PC-3 (cell line): ENCODE data around the gene MRFAP1. TPM values are rescaled to one million over a fixed set of nuclear protein-coding genes. Genes with fewer than 3 reads are reported as not detected.
A peak's percentile ranks its signal among the peaks of the same experiment; 100 is the strongest.

ENCODE experiments used
- ATAC-seq: fragments of 200-7000 bp; cut with Tn5 transposase; 2 replicates; pipeline ENCODE4 v1.9.1; 2020; ENCODE audit warnings: mild to moderate bottlenecking, moderate library complexity
- BruUV-seq: library from RNA; stranded (reverse); fragments of 400-500 nt; replicated peaks from 2 replicates; lab custom pipeline; 2021; lab: Mats Ljungman, UMichigan
- CTCF ChIA-PET: fragments of 300-600 bp; sonication (Branson Sonifier 250); formaldehyde crosslinking; loops from one replicate; lab custom pipeline; 2022; ENCODE audit warnings: antibody characterized with exemption; lab: Charles Lee
- POLR2A ChIA-PET: fragments of 300-600 bp; sonication (Branson Sonifier 250); formaldehyde crosslinking; loops from one replicate; lab custom pipeline; 2022; ENCODE audit warnings: antibody characterized with exemption; ENCODE audit not compliant: unreplicated experiment; lab: Charles Lee
- DNase-seq: peaks from one replicate; pipeline ENCODE4 v3.0.0-alpha.2; 2015
- H2AFZ ChIP-seq: fragments of 300-600 bp; sonication (generic); 2 replicates; pipeline ENCODE4 v1.6.0; 2016; ENCODE audit warnings: antibody characterized with exemption, low read length
- H3F3A ChIP-seq: fragments of 300-600 bp; sonication (generic); one replicate; pipeline ENCODE4 v1.6.0; 2017; ENCODE audit warnings: antibody characterized with exemption, low read length, control low read depth, mild to moderate bottlenecking; ENCODE audit not compliant: unreplicated experiment
- H3K27ac ChIP-seq: fragments of 300-600 bp; sonication (generic); 2 replicates; pipeline ENCODE4 v1.5.1; 2016; ENCODE audit warnings: mild to moderate bottlenecking, low read length
- H3K27me3 ChIP-seq: fragments of 300-600 bp; sonication (generic); 2 replicates; pipeline ENCODE4 v1.6.1; 2016; ENCODE audit warnings: low read length, mixed read lengths
- H3K36me3 ChIP-seq: fragments of 300-600 bp; sonication (generic); 2 replicates; pipeline ENCODE4 v1.6.1; 2016; ENCODE audit warnings: low read depth, mixed run types, low read length, mixed read lengths
- H3K4me1 ChIP-seq: fragments of 300-600 bp; sonication (generic); 2 replicates; pipeline ENCODE4 v1.5.1; 2016; ENCODE audit warnings: low read length; ENCODE audit not compliant: insufficient read depth
- H3K4me2 ChIP-seq: fragments of 300-600 bp; sonication (generic); 2 replicates; pipeline ENCODE4 v1.6.0; 2016; ENCODE audit warnings: low read length
- H3K4me3 ChIP-seq: fragments of 300-600 bp; sonication (generic); 2 replicates; pipeline ENCODE4 v1.5.1; 2016; ENCODE audit warnings: mild to moderate bottlenecking, low read length, mixed read lengths
- H3K79me2 ChIP-seq: fragments of 300-600 bp; sonication (generic); 2 replicates; pipeline ENCODE4 v1.6.1; 2017; ENCODE audit warnings: low read length, mixed read lengths
- H3K9ac ChIP-seq: fragments of 300-600 bp; sonication (generic); 2 replicates; pipeline ENCODE4 v1.6.0; 2016; ENCODE audit warnings: mild to moderate bottlenecking, low read length
- H3K9me2 ChIP-seq: fragments of 300-600 bp; sonication (generic); replicated peaks from 2 replicates; pipeline ENCODE4 v1.6.1; 2016; ENCODE audit warnings: mixed run types, low read length, mixed read lengths
- H3K9me3 ChIP-seq: fragments of 300-600 bp; sonication (generic); 2 replicates; pipeline ENCODE4 v1.6.1; 2016; ENCODE audit warnings: low read length, mixed read lengths
- H4K20me1 ChIP-seq: fragments of 300-600 bp; sonication (generic); 2 replicates; pipeline ENCODE4 v1.6.1; 2016; ENCODE audit warnings: low read length, mixed read lengths
- EZH2 ChIP-seq: fragments of 300-600 bp; sonication (generic); IDR thresholded peaks from one replicate; pipeline ENCODE4 v1.6.1; 2017; ENCODE audit warnings: antibody characterized with exemption, mild to moderate bottlenecking, low read length; ENCODE audit not compliant: unreplicated experiment
- EZH2phosphoT487 ChIP-seq: fragments of 300-600 bp; sonication (generic); IDR thresholded peaks from 2 replicates; pipeline ENCODE4 v1.6.1; 2018; ENCODE audit warnings: mild to moderate bottlenecking, antibody characterized with exemption, low read length, borderline replicate concordance
- intact Hi-C: fragments of 100-400 bp; cut with micrococcal nuclease; formaldehyde crosslinking; loops from 2 replicates; pipeline ENCODE4 v1.9.0; 2023
- total RNA-seq: library from RNA; depleted of rRNA; stranded (reverse); fragments of >200 nt; gene quantifications from 2 replicates; pipeline ENCODE4 v1.2.3, GENCODE V29; 2014
- TF ChIP-seq, protein P1 (sequence below): fragments of 300-600 bp; sonication (generic); conservative IDR thresholded peaks from 2 replicates; pipeline ENCODE4 v1.5.1; 2017; ENCODE audit warnings: antibody characterized with exemption, low read depth, mild to moderate bottlenecking, low read length

The MRFAP1 gene
- total RNA-seq, 1 experiment from 2014 or later: 122 TPM

DNA sequence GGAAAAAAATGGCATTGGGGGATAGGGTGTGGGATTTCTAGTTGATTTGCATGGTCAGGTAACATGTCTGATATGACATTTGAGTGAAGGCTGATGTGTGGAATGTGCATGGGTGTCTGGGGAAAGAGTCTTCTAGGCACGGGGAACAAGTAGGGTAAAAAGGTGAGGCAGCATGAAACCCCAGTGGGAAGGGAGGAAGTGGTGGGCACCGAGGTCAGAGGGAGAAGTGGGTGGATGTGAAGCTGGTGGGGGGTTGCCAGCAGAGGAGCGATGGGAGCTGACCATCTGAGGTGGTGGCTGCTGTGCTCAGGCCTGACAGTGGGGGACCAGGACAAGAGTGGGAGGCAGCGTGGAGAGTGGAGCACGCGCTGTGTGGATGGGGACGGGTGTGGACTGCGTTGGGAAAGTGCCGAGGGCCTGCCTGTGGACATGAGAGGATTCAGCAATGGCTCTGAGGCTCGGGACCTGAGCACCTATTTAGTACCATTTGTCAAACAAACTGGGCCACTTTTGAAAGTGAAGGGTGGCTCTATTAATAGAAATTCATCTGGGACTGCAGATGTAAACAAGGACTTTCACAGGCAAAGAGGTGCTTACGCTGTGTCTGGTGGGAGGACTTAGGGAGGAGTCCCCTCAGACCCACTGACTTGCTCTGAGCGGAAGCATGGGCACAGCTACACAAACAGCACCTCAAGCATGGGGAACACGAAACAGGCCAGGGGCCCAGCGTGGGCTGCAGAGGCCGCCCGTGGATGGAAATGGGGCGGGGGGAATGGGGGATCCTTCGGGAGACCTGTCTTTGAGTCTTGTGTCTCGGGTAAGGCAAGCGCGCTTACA lies 36.5 kb downstream of the MRFAP1 start:
- peak overlapping the region; percentile 72 for H3K4me3 ChIP-seq
- peak overlapping the region; percentile 96 for H3K4me2 ChIP-seq
- POLR2A ChIA-PET: interaction anchor here (0.5 to 0.6 kb wide), 2 partner anchors 14 to 65 kb away, joined by 3 to 10 read pairs; no protein-coding TSS in a partner anchor
- peaks cover 39% of the 10 kb centered on the region for H3K79me2 ChIP-seq
- no peak overlapping the region for H3K27ac ChIP-seq
- TF ChIP-seq EZH2phosphoT487 (no peak), EZH2 (no peak)
- TF ChIP-seq, protein P1, sequence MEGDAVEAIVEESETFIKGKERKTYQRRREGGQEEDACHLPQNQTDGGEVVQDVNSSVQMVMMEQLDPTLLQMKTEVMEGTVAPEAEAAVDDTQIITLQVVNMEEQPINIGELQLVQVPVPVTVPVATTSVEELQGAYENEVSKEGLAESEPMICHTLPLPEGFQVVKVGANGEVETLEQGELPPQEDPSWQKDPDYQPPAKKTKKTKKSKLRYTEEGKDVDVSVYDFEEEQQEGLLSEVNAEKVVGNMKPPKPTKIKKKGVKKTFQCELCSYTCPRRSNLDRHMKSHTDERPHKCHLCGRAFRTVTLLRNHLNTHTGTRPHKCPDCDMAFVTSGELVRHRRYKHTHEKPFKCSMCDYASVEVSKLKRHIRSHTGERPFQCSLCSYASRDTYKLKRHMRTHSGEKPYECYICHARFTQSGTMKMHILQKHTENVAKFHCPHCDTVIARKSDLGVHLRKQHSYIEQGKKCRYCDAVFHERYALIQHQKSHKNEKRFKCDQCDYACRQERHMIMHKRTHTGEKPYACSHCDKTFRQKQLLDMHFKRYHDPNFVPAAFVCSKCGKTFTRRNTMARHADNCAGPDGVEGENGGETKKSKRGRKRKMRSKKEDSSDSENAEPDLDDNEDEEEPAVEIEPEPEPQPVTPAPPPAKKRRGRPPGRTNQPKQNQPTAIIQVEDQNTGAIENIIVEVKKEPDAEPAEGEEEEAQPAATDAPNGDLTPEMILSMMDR: no peak
- H2AFZ ChIP-seq: no peak overlapping the region
- no peak for DNase-seq
- no peak overlapping the region for H3K9ac ChIP-seq
- no peak for ATAC-seq
- H3K9me3 ChIP-seq: no peaks in the 10 kb centered on the region
- peaks cover 17% of the 10 kb centered on the region for H3K4me1 ChIP-seq
- intact Hi-C loops: loop anchor here (1.0 kb wide), 1 partner anchor 29 kb away; no protein-coding TSS in a partner anchor
- peaks cover 8% of the 10 kb centered on the region; the same call in 1 of the 2 replicates for H3K36me3 ChIP-seq
- CTCF ChIA-PET: interaction anchor here (0.6 kb wide), 1 partner anchor 391 kb away, joined by 3 read pairs; the partner anchor contains the start of gene GRPEL1
- H3F3A ChIP-seq: no peaks in the 10 kb centered on the region
- peaks cover 25% of the 10 kb centered on the region for H4K20me1 ChIP-seq
- BruUV-seq: no TSS peak
- H3K27me3 ChIP-seq: no peaks in the 10 kb centered on the region
- H3K9me2 ChIP-seq: no peaks in the 10 kb centered on the region

DNA sequence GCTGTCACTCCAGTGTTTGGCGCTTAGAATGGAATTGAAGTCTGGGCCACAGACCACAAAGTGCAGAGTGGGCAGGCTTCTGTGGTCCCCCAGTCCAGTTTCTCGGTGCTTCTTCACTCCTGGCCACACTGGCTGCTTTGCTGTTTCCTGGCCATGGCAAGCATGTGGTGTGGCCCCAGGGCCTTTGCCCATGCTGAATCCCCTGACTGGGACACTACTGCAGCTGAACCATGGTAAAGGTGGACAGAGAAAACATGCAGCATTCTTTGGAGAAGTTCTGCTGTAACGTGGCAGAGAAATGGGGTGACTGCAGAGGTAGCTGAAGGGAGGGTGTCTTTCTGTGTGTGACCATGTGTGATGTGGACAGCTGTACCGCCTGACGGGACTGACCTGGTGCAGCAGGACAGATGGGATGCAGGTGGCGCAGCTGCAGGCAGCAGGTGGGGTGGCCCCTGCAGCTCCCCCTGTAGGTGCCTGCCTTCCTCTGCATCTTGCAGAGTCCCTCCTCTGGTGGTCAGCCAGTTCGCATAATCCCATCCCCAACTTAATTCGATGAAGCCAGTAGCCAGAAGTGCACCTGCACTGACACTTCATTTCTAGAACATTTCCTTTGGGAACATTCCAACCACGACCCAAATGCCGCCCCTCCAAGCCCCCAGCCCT lies 40.0 kb downstream of the MRFAP1 start:
- peak; percentile 11 for DNase-seq
- Histone ChIP-seq H3K79me2 (peaks cover 26% of the 10 kb centered on the region), H3K27me3 (no peaks in the 10 kb centered on the region), H3K27ac (no peak overlapping the region), H3F3A (no peaks in the 10 kb centered on the region), H4K20me1 (peaks cover 18% of the 10 kb centered on the region), H3K36me3 (peaks cover 7% of the 10 kb centered on the region; the same call in 1 of the 2 replicates), H3K9me3 (no peaks in the 10 kb centered on the region), H2AFZ (no peak overlapping the region), H3K9ac (no peak overlapping the region), H3K4me1 (peaks cover 11% of the 10 kb centered on the region), H3K4me2 (no peak overlapping the region), H3K4me3 (no peak overlapping the region), H3K9me2 (no peaks in the 10 kb centered on the region)
- no peak for ATAC-seq
- POLR2A ChIA-PET: no interaction called here
- no TSS peak for BruUV-seq
- CTCF ChIA-PET: no interaction called here
- intact Hi-C loops: no loop called here
- TF ChIP-seq, protein P1: peak; percentile 41
- TF ChIP-seq EZH2: no peak
